ENCODE results near the gene SLC16A13.
A peak's percentile ranks its signal among the peaks of the same experiment; 100 is the strongest.

The SLC16A13 gene

DNA sequence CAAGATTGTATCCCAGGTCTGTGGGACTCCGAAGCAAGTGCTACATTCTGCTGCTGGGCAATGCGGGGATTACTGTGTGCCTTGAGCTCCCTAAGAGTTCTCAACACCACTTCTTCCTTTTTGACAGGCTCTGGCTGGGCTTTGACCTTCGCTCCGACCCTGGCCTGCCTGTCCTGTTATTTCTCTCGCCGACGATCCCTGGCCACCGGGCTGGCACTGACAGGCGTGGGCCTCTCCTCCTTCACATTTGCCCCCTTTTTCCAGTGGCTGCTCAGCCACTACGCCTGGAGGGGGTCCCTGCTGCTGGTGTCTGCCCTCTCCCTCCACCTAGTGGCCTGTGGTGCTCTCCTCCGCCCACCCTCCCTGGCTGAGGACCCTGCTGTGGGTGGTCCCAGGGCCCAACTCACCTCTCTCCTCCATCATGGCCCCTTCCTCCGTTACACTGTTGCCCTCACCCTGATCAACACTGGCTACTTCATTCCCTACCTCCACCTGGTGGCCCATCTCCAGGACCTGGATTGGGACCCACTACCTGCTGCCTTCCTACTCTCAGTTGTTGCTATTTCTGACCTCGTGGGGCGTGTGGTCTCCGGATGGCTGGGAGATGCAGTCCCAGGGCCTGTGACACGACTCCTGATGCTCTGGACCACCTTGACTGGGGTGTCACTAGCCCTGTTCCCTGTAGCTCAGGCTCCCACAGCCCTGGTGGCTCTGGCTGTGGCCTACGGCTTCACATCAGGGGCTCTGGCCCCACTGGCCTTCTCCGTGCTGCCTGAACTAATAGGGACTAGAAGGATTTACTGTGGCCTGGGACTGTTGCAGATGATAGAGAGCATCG lies 2.4 kb downstream of the SLC16A13 start:
- TF ChIP-seq, protein P1, sequence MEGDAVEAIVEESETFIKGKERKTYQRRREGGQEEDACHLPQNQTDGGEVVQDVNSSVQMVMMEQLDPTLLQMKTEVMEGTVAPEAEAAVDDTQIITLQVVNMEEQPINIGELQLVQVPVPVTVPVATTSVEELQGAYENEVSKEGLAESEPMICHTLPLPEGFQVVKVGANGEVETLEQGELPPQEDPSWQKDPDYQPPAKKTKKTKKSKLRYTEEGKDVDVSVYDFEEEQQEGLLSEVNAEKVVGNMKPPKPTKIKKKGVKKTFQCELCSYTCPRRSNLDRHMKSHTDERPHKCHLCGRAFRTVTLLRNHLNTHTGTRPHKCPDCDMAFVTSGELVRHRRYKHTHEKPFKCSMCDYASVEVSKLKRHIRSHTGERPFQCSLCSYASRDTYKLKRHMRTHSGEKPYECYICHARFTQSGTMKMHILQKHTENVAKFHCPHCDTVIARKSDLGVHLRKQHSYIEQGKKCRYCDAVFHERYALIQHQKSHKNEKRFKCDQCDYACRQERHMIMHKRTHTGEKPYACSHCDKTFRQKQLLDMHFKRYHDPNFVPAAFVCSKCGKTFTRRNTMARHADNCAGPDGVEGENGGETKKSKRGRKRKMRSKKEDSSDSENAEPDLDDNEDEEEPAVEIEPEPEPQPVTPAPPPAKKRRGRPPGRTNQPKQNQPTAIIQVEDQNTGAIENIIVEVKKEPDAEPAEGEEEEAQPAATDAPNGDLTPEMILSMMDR (IDR thresholded peaks at IDR 0.05; ENCODE audit: borderline replicate concordance, control extremely low read depth, extremely low read depth, insufficient read depth, missing control alignments) = no peak
- in situ Hi-C loops (cut with MboI; ENCODE audit: low sequenced_read_pairs, unreplicated experiment) = loop anchor here (25.0 kb wide), 1 partner anchor 249 kb away; the partner anchor contains the start of genes SLC2A4 and YBX2
- no peak for DNase-seq (ENCODE audit: low spot score)

DNA sequence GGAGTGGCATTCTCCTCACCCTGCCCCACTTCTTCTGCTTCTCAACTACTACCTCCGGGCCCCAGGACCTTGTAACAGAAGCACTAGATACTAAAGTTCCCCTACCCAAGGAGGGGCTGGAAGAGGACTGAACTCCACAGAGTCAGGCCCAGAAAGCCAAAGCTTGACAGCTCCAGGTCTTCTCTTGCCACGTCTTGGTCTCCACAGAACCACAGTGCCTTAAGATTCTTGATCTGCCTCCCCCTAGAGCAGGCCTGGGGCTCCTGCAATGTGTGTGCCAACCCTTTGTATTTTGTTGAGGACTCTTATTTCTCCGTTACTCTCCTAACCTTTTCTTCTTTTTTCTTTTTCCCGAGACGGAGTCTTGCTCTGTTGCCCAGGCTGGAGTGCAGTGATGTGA lies 4.0 kb downstream of the SLC16A13 start:
- DNase-seq (ENCODE audit: low spot score) = no peak
- in situ Hi-C loops (cut with MboI; ENCODE audit: low sequenced_read_pairs, unreplicated experiment) = loop anchor here (25.0 kb wide), 1 partner anchor 247 kb away; the partner anchor contains the start of genes SLC2A4 and YBX2
- TF ChIP-seq, protein P1 (IDR thresholded peaks at IDR 0.05; ENCODE audit: borderline replicate concordance, control extremely low read depth, extremely low read depth, insufficient read depth, missing control alignments) = no peak

DNA sequence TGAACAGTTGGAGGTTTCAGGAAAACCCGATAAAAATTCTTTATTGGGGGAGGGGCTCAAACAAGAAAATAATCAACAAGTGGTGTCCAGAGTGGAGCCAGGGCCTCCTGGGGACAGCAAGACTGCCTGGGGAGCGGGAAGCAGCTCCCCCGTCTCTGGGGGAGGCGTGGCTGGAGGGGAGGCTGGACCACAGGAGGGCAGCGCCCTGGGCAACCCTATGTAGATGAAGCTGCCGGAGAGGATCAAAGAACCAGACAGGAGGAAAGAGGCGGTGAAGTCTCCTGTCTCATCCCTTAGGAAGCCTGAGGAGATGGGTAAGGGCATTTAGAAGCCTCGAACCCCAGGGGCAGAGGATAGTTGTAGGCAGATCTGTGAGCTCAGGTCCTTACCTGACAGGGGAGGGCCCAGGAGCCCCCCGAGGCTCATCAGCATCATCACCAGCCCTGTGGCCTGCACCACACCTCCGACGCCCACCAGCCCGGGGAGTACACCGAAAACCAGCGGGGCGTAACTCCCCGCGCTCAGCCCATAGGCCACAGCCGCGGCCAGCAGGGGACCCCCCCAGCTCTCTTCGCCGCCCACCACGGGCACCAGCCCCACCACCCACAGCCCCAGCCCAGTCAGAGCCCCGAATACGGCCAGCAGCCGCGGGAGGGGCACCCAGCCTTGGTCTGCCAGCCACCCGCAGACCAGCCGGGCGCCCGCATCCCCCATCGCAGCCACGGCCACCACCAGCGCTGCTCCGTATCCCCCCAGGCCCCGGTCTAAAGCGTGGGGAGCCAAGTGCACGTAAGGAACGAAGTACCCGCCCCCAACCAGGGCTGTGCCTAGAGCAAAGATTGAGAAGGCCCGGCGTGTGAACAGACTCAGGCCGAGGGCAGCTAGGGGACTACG lies 6.0 kb downstream of the SLC16A13 start:
- DNase-seq (ENCODE audit: low spot score) = peak; percentile 63
- in situ Hi-C loops (cut with MboI; ENCODE audit: low sequenced_read_pairs, unreplicated experiment) = loop anchor here (25.0 kb wide), 1 partner anchor 245 kb away; the partner anchor contains the start of genes SLC2A4 and YBX2
- TF ChIP-seq, protein P1 (IDR thresholded peaks at IDR 0.05; ENCODE audit: borderline replicate concordance, control extremely low read depth, extremely low read depth, insufficient read depth, missing control alignments) = no peak

DNA sequence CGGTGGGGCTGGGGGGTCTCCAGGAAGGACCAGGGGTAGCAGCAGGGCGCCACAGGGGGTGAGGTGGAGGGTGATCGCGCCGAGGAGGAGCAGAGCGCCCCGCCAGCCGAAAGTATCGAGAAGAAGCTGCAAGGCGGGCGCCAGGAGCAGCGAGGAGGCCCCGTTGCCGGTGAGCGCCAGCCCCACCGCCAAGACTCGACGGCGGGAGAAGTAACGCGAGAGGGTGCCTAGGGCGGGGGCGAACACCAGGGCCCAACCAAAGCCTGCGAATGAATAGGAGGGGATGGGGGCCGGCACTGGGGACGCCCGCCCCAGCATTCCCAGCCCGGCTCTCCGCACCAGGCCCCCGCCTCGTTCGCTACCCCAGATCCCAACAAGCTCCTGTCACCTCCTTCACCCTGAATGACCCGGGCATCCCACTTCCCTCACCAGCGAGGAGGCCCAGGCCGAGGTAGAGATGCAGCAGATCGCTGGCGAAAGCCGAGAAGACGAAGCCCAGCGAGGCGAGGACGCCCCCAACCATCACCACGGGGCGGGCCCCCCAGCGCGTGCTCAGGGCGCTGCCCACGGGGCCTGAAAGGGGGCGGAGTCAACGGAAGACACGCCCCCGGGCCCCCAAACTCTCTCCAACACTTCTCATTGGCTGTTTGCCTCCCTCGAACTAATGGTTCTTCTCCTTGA lies 6.8 kb downstream of the SLC16A13 start:
- peak; percentile 78 for DNase-seq (ENCODE audit: low spot score)
- in situ Hi-C loops (cut with MboI; ENCODE audit: low sequenced_read_pairs, unreplicated experiment) = loop anchor here (25.0 kb wide), 1 partner anchor 245 kb away; the partner anchor contains the start of genes SLC2A4 and YBX2
- TF ChIP-seq, protein P1 (IDR thresholded peaks at IDR 0.05; ENCODE audit: borderline replicate concordance, control extremely low read depth, extremely low read depth, insufficient read depth, missing control alignments) = no peak

DNA sequence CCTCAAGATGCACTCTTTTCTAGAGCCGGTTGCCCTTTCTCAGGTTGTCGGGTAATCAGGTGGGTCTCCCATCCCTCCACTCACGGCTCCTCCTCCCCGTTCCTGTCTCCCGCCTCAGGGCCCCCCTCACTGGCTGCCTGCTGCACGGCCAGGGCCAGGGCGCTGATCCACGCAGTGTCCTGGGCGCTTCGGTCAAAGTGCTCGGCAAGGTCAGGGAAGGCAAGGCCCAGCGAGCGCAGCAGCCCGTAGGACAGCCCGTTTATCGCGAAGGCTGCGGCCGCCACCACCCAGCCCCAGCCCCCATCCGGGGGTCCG lies 7.3 kb downstream of the SLC16A13 start:
- TF ChIP-seq, protein P1 (IDR thresholded peaks at IDR 0.05; ENCODE audit: borderline replicate concordance, control extremely low read depth, extremely low read depth, insufficient read depth, missing control alignments) = no peak
- in situ Hi-C loops (cut with MboI; ENCODE audit: low sequenced_read_pairs, unreplicated experiment) = loop anchor here (25.0 kb wide), 1 partner anchor 244 kb away; the partner anchor contains the start of genes SLC2A4 and YBX2
- DNase-seq (ENCODE audit: low spot score) = no peak

Data from GM13976 (cell line).